ENCODE results near the gene GAPDH. TPM values are rescaled to one million over a fixed set of nuclear protein-coding genes. Genes with fewer than 3 reads are reported as not detected.
"Not testable (repeated sequence)": the region's sequence is repeated elsewhere in the genome, so short reads cannot be mapped to it uniquely, and the experiment has no call there.

The GAPDH gene
- total and polyA plus RNA-seq, 4 donors = 1,856 to 3,012 (median 2,034) TPM

DNA sequence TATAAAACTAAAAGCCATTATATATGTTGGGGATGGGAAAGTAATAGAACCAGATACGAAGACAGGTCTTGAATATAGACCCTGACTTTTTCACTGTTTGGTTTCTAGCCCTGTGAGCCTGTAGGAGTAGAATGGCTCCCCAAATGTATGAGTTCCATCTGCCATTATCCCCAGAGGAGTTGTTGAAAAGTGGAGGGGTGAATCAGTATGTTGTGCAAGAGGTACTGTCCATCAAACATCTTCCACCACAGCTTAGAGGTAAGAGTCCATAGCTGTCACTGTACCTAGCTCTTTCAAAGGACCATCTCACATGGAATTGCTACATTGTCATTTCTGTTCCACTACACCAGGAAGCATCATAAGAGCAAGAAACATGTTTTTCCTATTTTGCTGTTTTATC, 39.3 kb upstream of the GAPDH start:
- DNase-seq (no peak), ATAC-seq (ENCODE audit: low FRiP score) (no peak)
- intact Hi-C loops (cut with DNase I) = no loop called here
- Histone ChIP-seq H3K27ac (ENCODE audit: low read depth in 1 of 2, low read length in 2 of 2) (no peak overlapping the region), H3K27me3 (ENCODE audit: control insufficient read depth in 1 of 2, insufficient read depth in 2 of 2, low read length in 1 of 2) (no peaks in the 10 kb centered on the region), H3K36me3 (ENCODE audit: control insufficient read depth in 1 of 2, insufficient read depth in 2 of 2, low read length in 1 of 2) (peaks cover 0 to 2% of the 10 kb centered on the region in 2 donors), H3K4me1 (ENCODE audit: control insufficient read depth in 1 of 2, insufficient read depth in 2 of 2, low read length in 2 of 2) (peaks cover 0 to 5% of the 10 kb centered on the region in 2 donors), H3K4me3 (ENCODE audit: low read length in 2 of 2) (peak overlapping the region in 1 of 2 donors; percentile 93), H3K9me3 (ENCODE audit: control insufficient read depth, low read length) (no peaks in the 10 kb centered on the region)
- WGBS, 2 donors = 35 to 56% methylated on average over 1 of the region's 1 CpG

- ATAC-seq (ENCODE audit: low FRiP score); H3K36me3 ChIP-seq (ENCODE audit: control insufficient read depth in 1 of 2, insufficient read depth in 2 of 2, low read length in 1 of 2); H3K9me3 ChIP-seq (ENCODE audit: control insufficient read depth, low read length); DNase-seq; intact Hi-C loops (cut with DNase I); H3K27ac ChIP-seq (ENCODE audit: low read depth in 1 of 2, low read length in 2 of 2); H3K4me3 ChIP-seq (ENCODE audit: low read length in 2 of 2); H3K27me3 ChIP-seq (ENCODE audit: control insufficient read depth in 1 of 2, insufficient read depth in 2 of 2, low read length in 1 of 2); H3K4me1 ChIP-seq (ENCODE audit: control insufficient read depth in 1 of 2, insufficient read depth in 2 of 2, low read length in 2 of 2): not testable (repeated sequence)
- WGBS, 2 donors = 76 to 77% methylated on average over 3 of the region's 3 CpGs
Observed at GRCh38 chr12:6497291-6497690, 37.0 kb upstream of the GAPDH start.

DNA sequence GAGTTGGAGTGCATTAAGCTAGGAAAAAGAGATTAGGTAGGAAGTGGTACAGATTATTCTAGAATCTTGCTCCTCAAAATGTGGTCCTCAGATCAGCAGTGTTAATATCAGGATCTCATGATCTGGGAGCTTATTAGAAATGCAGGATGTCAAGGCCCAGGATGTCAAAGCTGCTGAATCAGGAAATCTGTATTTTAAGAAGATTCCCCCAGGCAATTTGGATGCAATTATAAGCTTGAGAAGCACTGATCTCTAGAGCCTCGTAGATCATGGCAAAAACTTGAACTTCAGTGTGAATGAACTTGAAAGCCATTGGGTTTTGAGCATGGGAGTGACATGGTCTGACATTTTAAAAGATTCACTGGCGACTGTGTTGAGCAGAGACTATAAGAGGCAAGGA, 33.9 kb upstream of the GAPDH start:
- no peaks in the 10 kb centered on the region for H3K9me3 ChIP-seq (ENCODE audit: control insufficient read depth, low read length)
- no peaks in the 10 kb centered on the region for H3K27me3 ChIP-seq (ENCODE audit: control insufficient read depth in 1 of 2, insufficient read depth in 2 of 2, low read length in 1 of 2)
- ATAC-seq (ENCODE audit: low FRiP score) = no peak
- H3K27ac ChIP-seq (ENCODE audit: low read depth in 1 of 2, low read length in 2 of 2) = no peak overlapping the region
- DNase-seq = no peak
- H3K36me3 ChIP-seq (ENCODE audit: control insufficient read depth in 1 of 2, insufficient read depth in 2 of 2, low read length in 1 of 2) = peaks cover 0 to 2% of the 10 kb centered on the region in 2 donors
- intact Hi-C loops (cut with DNase I) = no loop called here
- 91% methylated on average over 2 of the region's 2 CpGs for WGBS, 2 donors
- no peaks in the 10 kb centered on the region for H3K4me1 ChIP-seq (ENCODE audit: control insufficient read depth in 1 of 2, insufficient read depth in 2 of 2, low read length in 2 of 2)
- H3K4me3 ChIP-seq (ENCODE audit: low read length in 2 of 2) = no peak overlapping the region

- intact Hi-C loops (cut with DNase I) = no loop called here
- ATAC-seq (ENCODE audit: low FRiP score) (no peak), DNase-seq (no peak)
- Histone ChIP-seq H3K27me3 (ENCODE audit: control insufficient read depth in 1 of 2, insufficient read depth in 2 of 2, low read length in 1 of 2) (no peaks in the 10 kb centered on the region), H3K4me3 (ENCODE audit: low read length in 2 of 2) (no peak overlapping the region), H3K9me3 (ENCODE audit: control insufficient read depth, low read length) (no peaks in the 10 kb centered on the region), H3K36me3 (ENCODE audit: control insufficient read depth in 1 of 2, insufficient read depth in 2 of 2, low read length in 1 of 2) (peaks cover 2 to 9% of the 10 kb centered on the region in 2 donors), H3K4me1 (ENCODE audit: control insufficient read depth in 1 of 2, insufficient read depth in 2 of 2, low read length in 2 of 2) (no peaks in the 10 kb centered on the region), H3K27ac (ENCODE audit: low read depth in 1 of 2, low read length in 2 of 2) (peak overlapping the region; percentile 73 to 89)
- WGBS, 2 donors = 30 to 35% methylated on average over 12 of the region's 12 CpGs
Observed at GRCh38 chr12:6507102-6507998, 27.0 kb upstream of the GAPDH start.

GRCh38 chr12:6508087-6508486, 26.2 kb upstream of the GAPDH start:
- ATAC-seq (ENCODE audit: low FRiP score) (no peak), DNase-seq (no peak)
- H3K27ac ChIP-seq (ENCODE audit: low read depth in 1 of 2, low read length in 2 of 2) = peak overlapping the region; percentile 73 to 89
- peaks cover 5 to 11% of the 10 kb centered on the region in 2 donors for H3K36me3 ChIP-seq (ENCODE audit: control insufficient read depth in 1 of 2, insufficient read depth in 2 of 2, low read length in 1 of 2)
- intact Hi-C loops (cut with DNase I) = no loop called here
- 56 to 58% methylated on average over 7 of the region's 7 CpGs for WGBS, 2 donors
- H3K9me3 ChIP-seq (ENCODE audit: control insufficient read depth, low read length) = no peaks in the 10 kb centered on the region
- no peak overlapping the region for H3K4me3 ChIP-seq (ENCODE audit: low read length in 2 of 2)
- H3K27me3 ChIP-seq (ENCODE audit: control insufficient read depth in 1 of 2, insufficient read depth in 2 of 2, low read length in 1 of 2) = no peaks in the 10 kb centered on the region
- no peaks in the 10 kb centered on the region for H3K4me1 ChIP-seq (ENCODE audit: control insufficient read depth in 1 of 2, insufficient read depth in 2 of 2, low read length in 2 of 2)

DNA sequence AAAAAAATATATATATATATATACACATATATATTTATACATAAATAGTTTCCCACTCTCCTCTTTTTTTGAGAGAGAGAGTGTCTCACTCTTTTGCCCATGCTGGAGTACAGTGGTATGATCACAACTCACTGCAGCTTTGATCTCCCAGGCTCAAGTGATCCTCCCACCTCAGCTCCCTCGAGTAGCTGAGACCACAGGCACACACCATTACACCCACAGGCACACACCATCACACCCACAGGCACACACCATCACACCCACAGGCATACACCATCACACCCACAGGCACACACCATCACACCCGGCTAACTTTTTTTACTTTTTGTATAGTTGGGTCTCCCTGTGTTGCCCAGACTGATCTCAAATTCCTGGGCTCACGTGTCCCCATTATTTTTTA, 14.1 kb upstream of the GAPDH start:
- DNase-seq (no peak), ATAC-seq (ENCODE audit: low FRiP score) (no peak)
- WGBS, 2 donors = 82 to 86% methylated on average over 3 of the region's 3 CpGs
- Histone ChIP-seq H3K4me3 (ENCODE audit: low read length in 2 of 2) (no peak overlapping the region), H3K9me3 (ENCODE audit: control insufficient read depth, low read length) (no peaks in the 10 kb centered on the region), H3K27me3 (ENCODE audit: control insufficient read depth in 1 of 2, insufficient read depth in 2 of 2, low read length in 1 of 2) (no peaks in the 10 kb centered on the region), H3K27ac (ENCODE audit: low read depth in 1 of 2, low read length in 2 of 2) (no peak overlapping the region), H3K36me3 (ENCODE audit: control insufficient read depth in 1 of 2, insufficient read depth in 2 of 2, low read length in 1 of 2) (peaks cover 11 to 16% of the 10 kb centered on the region in 2 donors), H3K4me1 (ENCODE audit: control insufficient read depth in 1 of 2, insufficient read depth in 2 of 2, low read length in 2 of 2) (no peaks in the 10 kb centered on the region)
- intact Hi-C loops (cut with DNase I) = no loop called here

- Histone ChIP-seq H3K4me3 (ENCODE audit: low read length in 2 of 2) (no peak overlapping the region), H3K27me3 (ENCODE audit: control insufficient read depth in 1 of 2, insufficient read depth in 2 of 2, low read length in 1 of 2) (no peaks in the 10 kb centered on the region), H3K9me3 (ENCODE audit: control insufficient read depth, low read length) (no peaks in the 10 kb centered on the region), H3K36me3 (ENCODE audit: control insufficient read depth in 1 of 2, insufficient read depth in 2 of 2, low read length in 1 of 2) (peaks cover 3 to 16% of the 10 kb centered on the region in 2 donors), H3K27ac (ENCODE audit: low read depth in 1 of 2, low read length in 2 of 2) (no peak overlapping the region), H3K4me1 (ENCODE audit: control insufficient read depth in 1 of 2, insufficient read depth in 2 of 2, low read length in 2 of 2) (no peaks in the 10 kb centered on the region)
- WGBS, 2 donors = 86 to 88% methylated on average over 10 of the region's 10 CpGs
- ATAC-seq (ENCODE audit: low FRiP score) (no peak), DNase-seq (no peak)
- intact Hi-C loops (cut with DNase I) = no loop called here
Observed at GRCh38 chr12:6522193-6522592, 12.1 kb upstream of the GAPDH start.

DNA sequence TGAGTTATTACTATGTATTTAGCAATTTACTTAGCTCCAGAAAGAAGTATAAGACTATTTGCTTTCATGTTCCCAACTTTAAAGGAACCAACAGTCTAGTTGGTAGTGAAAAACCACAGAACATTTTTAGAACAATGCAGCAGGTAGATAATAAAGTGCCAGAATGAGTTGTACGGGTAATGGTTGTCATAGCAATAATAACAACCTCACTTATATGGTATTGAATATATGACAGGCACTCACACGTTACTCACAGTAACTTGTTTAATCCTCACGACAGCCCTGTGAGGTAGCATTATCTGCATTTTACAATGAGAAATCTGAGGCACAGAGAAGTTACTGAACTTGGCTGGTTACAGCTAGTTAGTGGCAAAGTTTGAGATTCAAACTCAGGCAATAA, 10.6 kb upstream of the GAPDH start:
- Histone ChIP-seq H3K27me3 (ENCODE audit: control insufficient read depth in 1 of 2, insufficient read depth in 2 of 2, low read length in 1 of 2) (no peaks in the 10 kb centered on the region), H3K4me1 (ENCODE audit: control insufficient read depth in 1 of 2, insufficient read depth in 2 of 2, low read length in 2 of 2) (no peaks in the 10 kb centered on the region), H3K9me3 (ENCODE audit: control insufficient read depth, low read length) (no peaks in the 10 kb centered on the region), H3K36me3 (ENCODE audit: control insufficient read depth in 1 of 2, insufficient read depth in 2 of 2, low read length in 1 of 2) (peaks cover 0 to 18% of the 10 kb centered on the region in 2 donors), H3K4me3 (ENCODE audit: low read length in 2 of 2) (no peak overlapping the region), H3K27ac (ENCODE audit: low read depth in 1 of 2, low read length in 2 of 2) (no peak overlapping the region)
- no peak for ATAC-seq (ENCODE audit: low FRiP score)
- intact Hi-C loops (cut with DNase I) = no loop called here
- WGBS, 2 donors = 78% methylated on average over 3 of the region's 3 CpGs
- no peak for DNase-seq

GRCh38 chr12:6524648-6525047, 9.7 kb upstream of the GAPDH start:
- Histone ChIP-seq H3K9me3 (ENCODE audit: control insufficient read depth, low read length) (no peaks in the 10 kb centered on the region), H3K27me3 (ENCODE audit: control insufficient read depth in 1 of 2, insufficient read depth in 2 of 2, low read length in 1 of 2) (no peaks in the 10 kb centered on the region), H3K36me3 (ENCODE audit: control insufficient read depth in 1 of 2, insufficient read depth in 2 of 2, low read length in 1 of 2) (peaks cover 0 to 20% of the 10 kb centered on the region in 2 donors), H3K27ac (ENCODE audit: low read depth in 1 of 2, low read length in 2 of 2) (no peak overlapping the region), H3K4me1 (ENCODE audit: control insufficient read depth in 1 of 2, insufficient read depth in 2 of 2, low read length in 2 of 2) (no peaks in the 10 kb centered on the region), H3K4me3 (ENCODE audit: low read length in 2 of 2) (no peak overlapping the region)
- no peak for ATAC-seq (ENCODE audit: low FRiP score)
- DNase-seq = no peak
- WGBS, 2 donors = 93 to 94% methylated on average over 5 of the region's 5 CpGs
- intact Hi-C loops (cut with DNase I) = no loop called here

Measured in aorta (tissue), 5 donors.